ENCODE results near the gene TREX2. TPM values are rescaled to one million over a fixed set of nuclear protein-coding genes. Genes with fewer than 3 reads are reported as not detected.

The TREX2 gene
- total RNA-seq, 1 donor from 2014 or later: 0.80 TPM

DNA sequence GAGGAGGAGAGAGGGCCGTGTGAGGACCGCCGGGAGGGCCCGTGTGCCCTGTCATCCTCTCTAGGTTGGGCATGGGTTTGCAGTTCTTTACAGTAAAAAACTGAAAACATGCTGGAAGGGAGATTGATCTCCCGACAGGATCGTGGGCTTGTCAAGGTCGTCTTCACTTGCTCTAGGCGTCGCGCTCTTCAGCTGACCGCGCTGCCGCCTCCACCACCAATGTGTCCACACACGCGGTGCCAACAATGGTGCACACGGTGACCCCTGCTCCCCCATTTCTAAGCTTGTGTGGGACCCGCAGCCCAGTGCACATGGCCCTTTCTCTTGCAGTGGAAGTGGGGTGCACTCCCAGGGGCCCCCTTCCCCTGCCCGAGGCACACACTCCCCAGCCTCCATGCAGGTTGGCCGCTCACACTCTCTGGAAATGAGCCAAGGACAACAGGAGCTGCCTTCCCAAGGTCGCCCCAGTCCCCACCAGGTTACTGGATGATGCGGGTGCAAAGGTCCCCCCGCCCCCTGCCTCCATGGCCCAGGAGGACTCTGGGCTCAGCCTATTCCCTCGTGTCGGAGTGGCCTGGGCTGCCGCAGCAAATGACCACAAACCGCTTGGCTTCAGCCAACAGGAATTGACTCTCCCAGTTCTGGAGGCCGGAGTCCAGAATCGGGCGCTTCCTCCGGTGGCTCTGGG lies 36.3 kb downstream of the TREX2 start:
- Histone ChIP-seq H3K4me3 (no peak overlapping the region), H3K4me1 (peaks cover 10% of the 10 kb centered on the region), H3K27ac (no peak overlapping the region), H3K27me3 (ENCODE audit: low read depth) (no peaks in the 10 kb centered on the region), H3K9me3 (no peaks in the 10 kb centered on the region), H3K36me3 (no peaks in the 10 kb centered on the region)
- DNase-seq (no peak), ATAC-seq (no peak)
- TF ChIP-seq, protein P1, sequence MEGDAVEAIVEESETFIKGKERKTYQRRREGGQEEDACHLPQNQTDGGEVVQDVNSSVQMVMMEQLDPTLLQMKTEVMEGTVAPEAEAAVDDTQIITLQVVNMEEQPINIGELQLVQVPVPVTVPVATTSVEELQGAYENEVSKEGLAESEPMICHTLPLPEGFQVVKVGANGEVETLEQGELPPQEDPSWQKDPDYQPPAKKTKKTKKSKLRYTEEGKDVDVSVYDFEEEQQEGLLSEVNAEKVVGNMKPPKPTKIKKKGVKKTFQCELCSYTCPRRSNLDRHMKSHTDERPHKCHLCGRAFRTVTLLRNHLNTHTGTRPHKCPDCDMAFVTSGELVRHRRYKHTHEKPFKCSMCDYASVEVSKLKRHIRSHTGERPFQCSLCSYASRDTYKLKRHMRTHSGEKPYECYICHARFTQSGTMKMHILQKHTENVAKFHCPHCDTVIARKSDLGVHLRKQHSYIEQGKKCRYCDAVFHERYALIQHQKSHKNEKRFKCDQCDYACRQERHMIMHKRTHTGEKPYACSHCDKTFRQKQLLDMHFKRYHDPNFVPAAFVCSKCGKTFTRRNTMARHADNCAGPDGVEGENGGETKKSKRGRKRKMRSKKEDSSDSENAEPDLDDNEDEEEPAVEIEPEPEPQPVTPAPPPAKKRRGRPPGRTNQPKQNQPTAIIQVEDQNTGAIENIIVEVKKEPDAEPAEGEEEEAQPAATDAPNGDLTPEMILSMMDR (IDR thresholded peaks at IDR 0.05): no peak
- intact Hi-C loops (cut with DNase I): no loop called here

DNA sequence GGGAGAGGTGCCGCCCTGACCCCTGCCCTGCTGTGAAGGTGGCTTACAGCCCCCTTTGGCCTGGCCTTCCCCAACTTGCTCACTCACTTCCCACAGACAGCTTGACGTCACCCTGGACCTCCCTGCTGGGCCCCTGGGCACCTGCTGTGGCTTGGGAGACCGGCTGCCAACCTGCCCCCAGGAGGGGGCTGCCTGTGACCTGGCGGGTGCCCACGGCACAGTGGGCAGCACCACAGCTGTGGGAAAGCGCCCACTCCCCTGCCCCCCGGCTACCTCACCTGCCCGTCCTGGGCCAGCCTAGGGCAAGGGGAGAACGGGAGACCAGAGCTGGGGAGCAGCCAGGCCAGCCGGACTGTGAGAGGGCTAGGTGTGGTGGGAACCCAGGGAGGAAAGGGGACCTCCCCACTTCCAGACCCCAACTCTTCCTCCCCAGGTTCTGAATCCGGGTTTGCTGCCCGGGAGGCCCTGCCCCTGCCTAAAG lies 36.9 kb downstream of the TREX2 start:
- Histone ChIP-seq H3K9me3 (no peaks in the 10 kb centered on the region), H3K27me3 (ENCODE audit: low read depth) (no peaks in the 10 kb centered on the region), H3K36me3 (no peaks in the 10 kb centered on the region), H3K4me1 (peaks cover 10% of the 10 kb centered on the region), H3K27ac (no peak overlapping the region), H3K4me3 (no peak overlapping the region)
- TF ChIP-seq, protein P1 (IDR thresholded peaks at IDR 0.05): no peak
- DNase-seq (no peak), ATAC-seq (no peak)
- intact Hi-C loops (cut with DNase I): no loop called here

DNA sequence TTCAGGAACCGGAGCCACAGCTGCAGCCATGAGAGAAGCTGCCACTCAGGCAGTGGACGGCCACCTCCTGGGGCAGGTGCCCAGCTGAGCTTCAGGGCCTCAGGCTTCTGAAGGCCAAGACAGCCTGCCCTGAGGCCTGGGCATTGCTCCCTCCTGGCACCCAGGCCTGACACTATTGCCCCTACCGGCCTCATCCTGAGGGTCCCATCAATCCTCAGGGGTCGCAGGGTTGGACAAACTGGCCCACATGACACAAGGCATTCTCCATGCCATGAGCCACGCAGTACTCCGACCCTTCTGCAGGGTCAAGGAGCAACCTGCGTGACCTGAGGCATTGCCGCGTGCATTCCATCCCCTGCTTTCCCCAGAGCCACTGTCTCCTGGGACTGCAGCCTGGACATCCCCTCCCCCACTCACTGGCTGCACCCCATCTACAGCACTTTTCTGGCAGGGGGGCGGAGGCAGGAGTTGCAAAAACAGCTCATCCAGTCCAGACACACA lies 37.6 kb downstream of the TREX2 start:
- Histone ChIP-seq H3K27ac (no peak overlapping the region), H3K9me3 (no peaks in the 10 kb centered on the region), H3K27me3 (ENCODE audit: low read depth) (no peaks in the 10 kb centered on the region), H3K4me1 (peaks cover 10% of the 10 kb centered on the region), H3K36me3 (no peaks in the 10 kb centered on the region), H3K4me3 (no peak overlapping the region)
- TF ChIP-seq, protein P1 (IDR thresholded peaks at IDR 0.05): no peak
- intact Hi-C loops (cut with DNase I): no loop called here
- no peak for DNase-seq
- no peak for ATAC-seq

DNA sequence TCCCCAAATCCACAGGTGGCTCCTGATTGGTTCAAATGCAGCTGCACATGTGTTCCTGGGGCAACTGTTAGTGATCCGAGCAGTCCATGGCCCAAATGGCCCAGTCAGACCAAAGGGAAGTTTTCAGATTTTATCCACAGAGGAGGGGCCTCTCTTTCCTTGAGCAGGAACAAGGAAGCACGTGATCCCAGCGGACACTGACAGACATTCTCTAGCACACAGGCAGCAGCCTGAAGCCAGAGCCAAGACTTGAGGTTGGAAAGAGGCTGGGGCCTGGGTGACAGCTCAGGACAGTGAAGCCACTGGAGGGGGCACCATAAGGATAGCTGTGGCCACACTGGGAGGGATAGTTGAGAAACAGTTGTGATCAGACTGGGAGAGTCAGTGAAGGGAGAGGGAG lies 38.1 kb downstream of the TREX2 start:
- no peak for ATAC-seq
- intact Hi-C loops (cut with DNase I): no loop called here
- peaks cover 10% of the 10 kb centered on the region for H3K4me1 ChIP-seq
- TF ChIP-seq, protein P1 (IDR thresholded peaks at IDR 0.05): no peak
- H3K36me3 ChIP-seq: no peaks in the 10 kb centered on the region
- no peak overlapping the region for H3K4me3 ChIP-seq
- no peak overlapping the region for H3K27ac ChIP-seq
- DNase-seq: no peak
- no peaks in the 10 kb centered on the region for H3K9me3 ChIP-seq
- no peaks in the 10 kb centered on the region for H3K27me3 ChIP-seq (ENCODE audit: low read depth)

DNA sequence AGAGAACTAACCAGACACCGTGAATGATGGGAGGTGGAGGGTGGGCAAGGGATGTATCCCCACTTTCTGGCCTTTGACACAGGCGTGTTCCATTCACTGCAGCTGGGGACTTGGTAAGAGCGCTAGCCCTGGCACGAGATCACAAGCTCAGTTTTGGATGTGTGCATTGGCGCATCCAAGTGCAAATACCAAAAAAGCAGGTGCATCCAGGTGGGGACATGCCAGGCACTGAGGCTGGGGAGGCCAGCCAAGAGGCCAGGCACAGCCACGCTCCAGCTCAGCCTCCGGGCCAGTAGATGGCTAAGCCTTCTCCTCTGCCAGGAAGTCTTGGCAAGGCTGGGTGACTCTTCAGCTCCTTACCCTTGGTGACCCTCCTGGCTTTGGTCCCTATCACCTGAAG lies 39.0 kb downstream of the TREX2 start:
- intact Hi-C loops (cut with DNase I): no loop called here
- Histone ChIP-seq H3K27ac (no peak overlapping the region), H3K9me3 (no peaks in the 10 kb centered on the region), H3K36me3 (no peaks in the 10 kb centered on the region), H3K27me3 (ENCODE audit: low read depth) (no peaks in the 10 kb centered on the region), H3K4me3 (no peak overlapping the region), H3K4me1 (peaks cover 2% of the 10 kb centered on the region)
- TF ChIP-seq, protein P1 (IDR thresholded peaks at IDR 0.05): no peak
- DNase-seq (no peak), ATAC-seq (no peak)
